DLD1 (cell line): ENCODE data around the gene CALR3.
"Not testable (repeated sequence)": the region's sequence is repeated elsewhere in the genome, so short reads cannot be mapped to it uniquely, and the experiment has no call there.

Experiments
- in situ Hi-C: cut with HindIII; loops from 2 replicates; pipeline ENCODE4 v1.10.0; 2017; ENCODE audit warnings: low sequenced_read_pairs

Gene CALR3

GRCh38 chr19:16458391-16459341 lies 37.3 kb downstream of the CALR3 start:
- in situ Hi-C loops = no loop called here

- in situ Hi-C loops = no loop called here
Measured at GRCh38 chr19:16457954-16458331, 38.0 kb downstream of the CALR3 start.

GRCh38 chr19:16457195-16457953 lies 38.6 kb downstream of the CALR3 start:
- in situ Hi-C loops = no loop called here

- in situ Hi-C loops = no loop called here
Measured at GRCh38 chr19:16456652-16457194, 39.2 kb downstream of the CALR3 start.

- in situ Hi-C loops = no loop called here
Measured at GRCh38 chr19:16455489-16455888, 40.5 kb downstream of the CALR3 start.

- in situ Hi-C loops = no loop called here
Measured at GRCh38 chr19:16454351-16454918, 41.5 kb downstream of the CALR3 start.

GRCh38 chr19:16452325-16452724 lies 43.6 kb downstream of the CALR3 start:
- in situ Hi-C loops = no loop called here

- in situ Hi-C loops = no loop called here
Measured at GRCh38 chr19:16449330-16449961, 46.5 kb downstream of the CALR3 start.

- in situ Hi-C loops = not testable (repeated sequence)
Measured at GRCh38 chr19:16448872-16449271, 47.1 kb downstream of the CALR3 start.

GRCh38 chr19:16446724-16447368 lies 49.1 kb downstream of the CALR3 start:
- in situ Hi-C loops = no loop called here

GRCh38 chr19:16446108-16446723 lies 49.8 kb downstream of the CALR3 start:
- in situ Hi-C loops = no loop called here

GRCh38 chr19:16445238-16446107 lies 50.5 kb downstream of the CALR3 start:
- in situ Hi-C loops = no loop called here

- in situ Hi-C loops = no loop called here
Measured at GRCh38 chr19:16444269-16444600, 51.7 kb downstream of the CALR3 start.

GRCh38 chr19:16442386-16443276 lies 53.3 kb downstream of the CALR3 start:
- in situ Hi-C loops = no loop called here

GRCh38 chr19:16441661-16442162 lies 54.3 kb downstream of the CALR3 start:
- in situ Hi-C loops = no loop called here

GRCh38 chr19:16436780-16437332 lies 59.1 kb downstream of the CALR3 start:
- in situ Hi-C loops = no loop called here

GRCh38 chr19:16435999-16436650 lies 59.8 kb downstream of the CALR3 start:
- in situ Hi-C loops = no loop called here
